GM12878 (cell line): ENCODE data around the gene CPEB3.

Source experiments
- BMI1 ChIP-seq: fragments of 450-650 bp; IDR thresholded peaks from 2 replicates; pipeline ENCODE4 v1.6.1; 2016; ENCODE audit warnings: mild to moderate bottlenecking, moderate library complexity, borderline replicate concordance
- CBFB ChIP-seq: IDR thresholded peaks from 2 replicates; pipeline ENCODE4 v1.6.1; 2016; ENCODE audit warnings: antibody characterized with exemption, low read depth
- MTA2 ChIP-seq: fragments of 450-650 bp; IDR thresholded peaks from 2 replicates; pipeline ENCODE4 v1.6.1; 2016; ENCODE audit warnings: low read depth, mild to moderate bottlenecking, moderate library complexity
- PAX8 ChIP-seq: fragments of 450-650 bp; IDR thresholded peaks from 2 replicates; pipeline ENCODE4 v1.6.1; 2017; ENCODE audit warnings: mild to moderate bottlenecking, moderate library complexity
- POLR2AphosphoS2 ChIP-seq: IDR thresholded peaks from 2 replicates; pipeline ENCODE4 v1.6.1; 2011; ENCODE audit warnings: low read depth, mild to moderate bottlenecking, low read length, improper control_type of control experiment, moderate library complexity
- POLR2AphosphoS5 ChIP-seq: IDR thresholded peaks from 2 replicates; pipeline ENCODE4 v1.6.1; 2011; ENCODE audit warnings: mild to moderate bottlenecking, low read length, inconsistent platforms
- RAD21 ChIP-seq: IDR thresholded peaks from 2 replicates; pipeline ENCODE4 v1.6.1; 2011; ENCODE audit warnings: mild to moderate bottlenecking, low read depth, low read length, moderate library complexity; ENCODE audit not compliant: insufficient read depth
- SIN3A ChIP-seq: IDR thresholded peaks from 2 replicates; pipeline ENCODE4 v1.6.1; 2012; ENCODE audit warnings: low read depth, low read length, improper control_type of control experiment
- TCF7 ChIP-seq: IDR thresholded peaks from 2 replicates; pipeline ENCODE4 v1.6.1; 2014; ENCODE audit warnings: antibody characterized with exemption, borderline replicate concordance
- TF ChIP-seq, protein P1 (sequence below), 3 experiments: IDR thresholded peaks in 2 of 3; conservative IDR thresholded peaks in 1 of 3; 2 replicates each; pipeline ENCODE4 v1.5.1; 2011; ENCODE audit warnings: low read depth in 3 of 3, low read length in 3 of 3, mild to moderate bottlenecking in 3 of 3, control low read depth in 2 of 3, moderate library complexity in 2 of 3, inconsistent platforms in 1 of 3, mixed read lengths in 1 of 3; ENCODE audit not compliant: control insufficient read depth in 2 of 3, insufficient read depth in 1 of 3; ENCODE audit errors: extremely low read depth in 1 of 3
- TF ChIP-seq, protein P2 (sequence below): IDR thresholded peaks from 2 replicates; pipeline ENCODE4 v1.6.1; 2011; ENCODE audit warnings: low read depth, mild to moderate bottlenecking, low read length, moderate library complexity, borderline replicate concordance; ENCODE audit errors: extremely low read depth

DNA sequence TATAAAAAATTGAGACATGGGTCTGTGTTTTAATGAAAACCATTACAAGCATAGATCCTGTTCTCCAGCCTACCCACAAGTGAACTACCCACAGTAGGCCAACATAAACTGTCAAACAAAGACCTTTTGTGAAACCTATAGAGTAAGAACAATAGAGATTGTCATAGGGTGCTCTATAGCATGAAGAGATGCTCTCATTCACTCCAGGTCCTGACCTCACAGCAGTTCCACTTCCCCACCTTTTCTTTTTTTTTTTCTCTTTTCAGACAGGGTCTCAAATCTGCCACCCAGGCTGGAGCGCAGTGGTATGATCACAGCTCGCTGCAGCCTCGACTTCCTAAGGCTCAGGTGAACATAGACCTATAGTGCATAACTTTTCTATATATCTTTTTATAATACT lies 72.3 kb downstream of the CPEB3 start:
- TF ChIP-seq PAX8 = no peak
- no peak for TF ChIP-seq POLR2AphosphoS2
- TF ChIP-seq, protein P1, sequence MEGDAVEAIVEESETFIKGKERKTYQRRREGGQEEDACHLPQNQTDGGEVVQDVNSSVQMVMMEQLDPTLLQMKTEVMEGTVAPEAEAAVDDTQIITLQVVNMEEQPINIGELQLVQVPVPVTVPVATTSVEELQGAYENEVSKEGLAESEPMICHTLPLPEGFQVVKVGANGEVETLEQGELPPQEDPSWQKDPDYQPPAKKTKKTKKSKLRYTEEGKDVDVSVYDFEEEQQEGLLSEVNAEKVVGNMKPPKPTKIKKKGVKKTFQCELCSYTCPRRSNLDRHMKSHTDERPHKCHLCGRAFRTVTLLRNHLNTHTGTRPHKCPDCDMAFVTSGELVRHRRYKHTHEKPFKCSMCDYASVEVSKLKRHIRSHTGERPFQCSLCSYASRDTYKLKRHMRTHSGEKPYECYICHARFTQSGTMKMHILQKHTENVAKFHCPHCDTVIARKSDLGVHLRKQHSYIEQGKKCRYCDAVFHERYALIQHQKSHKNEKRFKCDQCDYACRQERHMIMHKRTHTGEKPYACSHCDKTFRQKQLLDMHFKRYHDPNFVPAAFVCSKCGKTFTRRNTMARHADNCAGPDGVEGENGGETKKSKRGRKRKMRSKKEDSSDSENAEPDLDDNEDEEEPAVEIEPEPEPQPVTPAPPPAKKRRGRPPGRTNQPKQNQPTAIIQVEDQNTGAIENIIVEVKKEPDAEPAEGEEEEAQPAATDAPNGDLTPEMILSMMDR (IDR thresholded peaks at IDR 0.05 in 2 of 3, conservative IDR thresholded peaks at IDR 0.05 in 1 of 3; ENCODE audit: control insufficient read depth in 2 of 3, extremely low read depth in 1 of 3, insufficient read depth in 1 of 3, low read depth in 3 of 3, low read length in 3 of 3) = no peak
- no peak for TF ChIP-seq RAD21
- no peak for TF ChIP-seq SIN3A
- TF ChIP-seq TCF7 = no peak
- no peak for TF ChIP-seq CBFB
- TF ChIP-seq MTA2 = peak; percentile 13; the same call in 1 of the 2 replicates
- TF ChIP-seq BMI1 = no peak
- TF ChIP-seq, protein P2, sequence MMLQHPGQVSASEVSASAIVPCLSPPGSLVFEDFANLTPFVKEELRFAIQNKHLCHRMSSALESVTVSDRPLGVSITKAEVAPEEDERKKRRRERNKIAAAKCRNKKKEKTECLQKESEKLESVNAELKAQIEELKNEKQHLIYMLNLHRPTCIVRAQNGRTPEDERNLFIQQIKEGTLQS = no peak
- TF ChIP-seq POLR2AphosphoS5 = no peak
